Esophagus squamous epithelium (tissue), 4 donors: ENCODE data around the gene CDRT4.

Experiments used
- CTCF ChIP-seq, 6 experiments: fragments of 450-650 bp in 4 of 6; fragments of 200-600 bp in 2 of 6; sonication (generic) in 2 of 6; IDR thresholded peaks; one replicate each; pipeline ENCODE4 v1.5.1; 2016 to 2019; ENCODE audit warnings: antibody characterized with exemption in 6 of 6, mild to moderate bottlenecking in 4 of 6, moderate library complexity in 4 of 6
- POLR2A ChIP-seq, 4 donors: fragments of 450-650 bp; IDR thresholded peaks; one replicate each; pipeline ENCODE4 v1.6.1; 2017; ENCODE audit warnings: antibody characterized with exemption in 4 of 4, mild to moderate bottlenecking in 4 of 4, moderate library complexity in 3 of 4

GRCh38 chr17:15492791-15493692, 25.6 kb upstream of the CDRT4 start:
- no peak for TF ChIP-seq CTCF (IDR thresholded peaks at IDR 0.05)
- no peak for TF ChIP-seq POLR2A (IDR thresholded peaks at IDR 0.05)
